ENCODE data around the gene UBE3A.

GRCh38 chr15:25323420-25323819 is 115.4 kb downstream of the UBE3A start:
- TF ChIP-seq TAF1 (IDR thresholded peaks at IDR 0.05; ENCODE audit: borderline replicate concordance, insufficient read depth, low read length) (no peak), REST (IDR thresholded peaks at IDR 0.05; ENCODE audit: insufficient read depth in 1 of 2, low read depth in 2 of 2, low read length in 2 of 2) (no peak), POLR2AphosphoS5 (IDR thresholded peaks at IDR 0.05; ENCODE audit: low read depth, low read length) (no peak), SIN3A (IDR thresholded peaks at IDR 0.05; ENCODE audit: borderline replicate concordance, insufficient read depth, low read length) (no peak), FOXP2 (optimal IDR thresholded peaks at IDR 0.05; ENCODE audit: borderline replicate concordance, extremely low read depth, extremely low read length, insufficient read depth) (no peak)

All from PFSK-1 (cell line).